Neural cell (in vitro differentiated cells): ENCODE results near the gene IGFL2.

Experiments
- CTCF ChIP-seq: fragments of 450-650 bp; IDR thresholded peaks from 2 replicates; pipeline ENCODE4 v1.5.1; 2014; ENCODE audit warnings: antibody characterized with exemption, mild to moderate bottlenecking, moderate library complexity; ENCODE audit not compliant: poor library complexity, severe bottlenecking
- EP300 ChIP-seq: fragments of 450-650 bp; conservative IDR thresholded peaks from 2 replicates; pipeline ENCODE4 v1.6.1; 2014; ENCODE audit warnings: antibody characterized with exemption, mild to moderate bottlenecking, moderate library complexity; ENCODE audit not compliant: poor library complexity, severe bottlenecking
- POLR2AphosphoS5 ChIP-seq: IDR thresholded peaks from 2 replicates; pipeline ENCODE4 v1.6.1; 2012
- SMC3 ChIP-seq: fragments of 450-650 bp; conservative IDR thresholded peaks from 2 replicates; pipeline ENCODE4 v1.6.1; 2014; ENCODE audit warnings: antibody characterized with exemption, mild to moderate bottlenecking, moderate library complexity; ENCODE audit not compliant: poor library complexity

GRCh38 chr19:46181388-46181779 lies 33.3 kb downstream of the IGFL2 start:
- no peak for TF ChIP-seq EP300
- no peak for TF ChIP-seq SMC3
- TF ChIP-seq POLR2AphosphoS5: no peak
- TF ChIP-seq CTCF: no peak
